K562 (cell line): ENCODE measurements around the gene GOLGA6B.
"Not testable (repeated sequence)": the region's sequence is repeated elsewhere in the genome, so short reads cannot be mapped to it uniquely, and the experiment has no call there.

Source experiments
- CTCF ChIP-seq, 3 experiments: IDR thresholded peaks in 2 of 3; conservative IDR thresholded peaks in 1 of 3; 2 replicates each; pipeline ENCODE4 v1.5.1; 2011 to 2012; ENCODE audit warnings: low read length in 3 of 3, mild to moderate bottlenecking in 3 of 3, control low read depth in 2 of 3, improper control_type of control experiment in 1 of 3, inconsistent platforms in 1 of 3, low read depth in 1 of 3, mixed read lengths in 1 of 3, moderate library complexity in 1 of 3; ENCODE audit not compliant: insufficient read depth in 2 of 3
- EP300 ChIP-seq: IDR thresholded peaks from 2 replicates; pipeline ENCODE4 v1.6.1; 2012; ENCODE audit warnings: low read length, improper control_type of control experiment
- GABPA ChIP-seq: fragments of 200-800 bp; sonication (Bioruptor generic); conservative IDR thresholded peaks from 2 replicates; pipeline ENCODE4 v1.6.1; 2016; ENCODE audit warnings: low read depth, missing genetic modification characterization, missing compliant biosample characterization
- HNRNPUL1 ChIP-seq: fragments of 200-400 bp; formaldehyde crosslinking; IDR thresholded peaks from 2 replicates; pipeline ENCODE4 v1.6.1; 2017; ENCODE audit warnings: low read length
- MCM5 ChIP-seq: fragments of 450-650 bp; IDR thresholded peaks from 2 replicates; pipeline ENCODE4 v1.6.1; 2016; ENCODE audit warnings: low read depth
- NONO ChIP-seq, 2 experiments: fragments of 200-400 bp in 1 of 2; fragments of 450-650 bp in 1 of 2; formaldehyde crosslinking in 1 of 2; IDR thresholded peaks; 2 replicates each; pipeline ENCODE4 v1.6.1; 2017; ENCODE audit warnings: low read depth in 2 of 2, mild to moderate bottlenecking in 2 of 2, moderate library complexity in 2 of 2, low read length in 1 of 2
- POLR2A ChIP-seq: fragments of 450-650 bp; conservative IDR thresholded peaks from 2 replicates; pipeline ENCODE4 v1.6.1; 2016
- RBM34 ChIP-seq: fragments of 200-400 bp; formaldehyde crosslinking; IDR thresholded peaks from 2 replicates; pipeline ENCODE4 v1.6.1; 2018; ENCODE audit warnings: low read length, borderline replicate concordance; ENCODE audit not compliant: insufficient read depth
- SP1 ChIP-seq: sonication (generic); formaldehyde crosslinking; IDR thresholded peaks from 2 replicates; pipeline ENCODE4 v1.8.1; 2022; ENCODE audit warnings: mild to moderate bottlenecking, missing genetic modification reagents
- THRAP3 ChIP-seq: fragments of 450-650 bp; IDR thresholded peaks from 2 replicates; pipeline ENCODE4 v1.6.1; 2016; ENCODE audit warnings: mild to moderate bottlenecking, inconsistent platforms, borderline replicate concordance
- ZNF253 ChIP-seq: fragments of 250-450 bp; sonication (Bioruptor Pico); conservative IDR thresholded peaks from 2 replicates; pipeline ENCODE4 v1.6.1; 2021; ENCODE audit warnings: mild to moderate bottlenecking

- not testable (repeated sequence) for TF ChIP-seq ZNF253 (CRISPR knock-in tag); CTCF (IDR thresholded peaks at IDR 0.05 in 2 of 3, conservative IDR thresholded peaks at IDR 0.05 in 1 of 3; ENCODE audit: insufficient read depth in 2 of 3, low read depth in 1 of 3, low read length in 3 of 3); HNRNPUL1; THRAP3; POLR2A; MCM5; RBM34; SP1 (CRISPR knock-in tag); GABPA (tag); EP300; NONO (IDR thresholded peaks at IDR 0.05; ENCODE audit: low read depth in 2 of 2, low read length in 1 of 2)
These were observed 9.4 kb downstream of the GOLGA6B start for GRCh38 chr15:72663931-72664330.
